Measurements from ENCODE around the gene PPP1R11.

DNA sequence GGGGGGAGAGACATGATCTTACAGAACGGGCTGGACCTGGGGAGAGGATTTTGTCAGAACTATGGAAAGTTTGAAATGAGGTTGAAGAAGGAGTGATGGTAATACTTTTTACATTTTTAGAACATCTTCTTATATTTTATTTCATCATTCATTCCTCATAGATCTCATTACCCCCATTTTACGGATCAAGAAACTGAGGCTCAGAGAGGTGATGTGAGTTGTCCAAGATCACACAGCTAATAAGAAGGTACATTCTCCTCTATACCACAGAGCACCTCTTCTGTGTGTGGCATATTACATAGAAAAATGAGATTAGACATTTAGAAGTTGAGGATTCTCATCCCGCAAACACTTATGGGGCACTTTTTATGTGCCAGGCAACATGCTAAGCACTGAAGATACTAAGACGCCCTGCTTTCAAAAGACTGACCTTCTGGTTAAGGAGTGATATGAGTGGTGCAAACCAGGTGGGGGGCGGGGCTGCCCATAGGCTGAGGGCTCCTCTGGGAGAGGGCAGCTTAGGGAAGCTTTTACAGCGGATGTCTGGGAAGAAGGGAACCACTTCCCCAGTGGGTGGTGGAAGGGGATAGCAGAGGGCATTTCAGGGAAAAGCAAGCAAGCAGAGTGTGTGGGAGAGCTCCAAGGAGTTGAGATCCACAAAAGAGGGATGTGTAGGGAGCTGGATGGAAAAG, 26.0 kb downstream of the PPP1R11 start:
- TF ChIP-seq, protein P1, sequence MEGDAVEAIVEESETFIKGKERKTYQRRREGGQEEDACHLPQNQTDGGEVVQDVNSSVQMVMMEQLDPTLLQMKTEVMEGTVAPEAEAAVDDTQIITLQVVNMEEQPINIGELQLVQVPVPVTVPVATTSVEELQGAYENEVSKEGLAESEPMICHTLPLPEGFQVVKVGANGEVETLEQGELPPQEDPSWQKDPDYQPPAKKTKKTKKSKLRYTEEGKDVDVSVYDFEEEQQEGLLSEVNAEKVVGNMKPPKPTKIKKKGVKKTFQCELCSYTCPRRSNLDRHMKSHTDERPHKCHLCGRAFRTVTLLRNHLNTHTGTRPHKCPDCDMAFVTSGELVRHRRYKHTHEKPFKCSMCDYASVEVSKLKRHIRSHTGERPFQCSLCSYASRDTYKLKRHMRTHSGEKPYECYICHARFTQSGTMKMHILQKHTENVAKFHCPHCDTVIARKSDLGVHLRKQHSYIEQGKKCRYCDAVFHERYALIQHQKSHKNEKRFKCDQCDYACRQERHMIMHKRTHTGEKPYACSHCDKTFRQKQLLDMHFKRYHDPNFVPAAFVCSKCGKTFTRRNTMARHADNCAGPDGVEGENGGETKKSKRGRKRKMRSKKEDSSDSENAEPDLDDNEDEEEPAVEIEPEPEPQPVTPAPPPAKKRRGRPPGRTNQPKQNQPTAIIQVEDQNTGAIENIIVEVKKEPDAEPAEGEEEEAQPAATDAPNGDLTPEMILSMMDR (IDR thresholded peaks at IDR 0.05) = no peak
- TF ChIP-seq POLR2A (IDR thresholded peaks at IDR 0.05) = no peak
